Common myeloid progenitor, CD34-positive (primary cell): ENCODE results near the gene NMNAT2.

Experiments used
- CTCF ChIA-PET: fragments of 350-600 bp; sonication (Branson Sonifier 250); formaldehyde crosslinking; loops from one replicate; lab custom pipeline; 2021; ENCODE audit warnings: antibody characterized with exemption; lab: Charles Lee
- POLR2A ChIA-PET: fragments of 350-600 bp; sonication (Branson Sonifier 250); formaldehyde crosslinking; loops from one replicate; lab custom pipeline; 2021; ENCODE audit warnings: antibody characterized with exemption; lab: Charles Lee
- DNase-seq, 3 donors: peaks; one replicate each; pipeline versions ENCODE4 v3.0.0 to v3.0.0-alpha.2; 2013
- H3K27ac ChIP-seq, 2 experiments: 1 replicate in 1 of 2; 2 replicates in 1 of 2; pipeline ENCODE4 v1.7.0; 2013; ENCODE audit warnings: inconsistent platforms in 2 of 2, low read length in 2 of 2, mild to moderate bottlenecking in 2 of 2, low read depth in 1 of 2, moderate library complexity in 1 of 2; ENCODE audit not compliant: severe bottlenecking in 2 of 2, insufficient read depth in 1 of 2, poor library complexity in 1 of 2
- H3K27me3 ChIP-seq, 5 experiments: replicated peaks in 2 of 5; 1 replicate in 3 of 5; 2 replicates in 2 of 5; pipeline versions ENCODE4 v1.6.1 to v1.7.0; 2013; ENCODE audit warnings: low read length in 4 of 5, mild to moderate bottlenecking in 2 of 5, moderate library complexity in 2 of 5, inconsistent platforms in 1 of 5; ENCODE audit not compliant: insufficient read depth in 5 of 5, control insufficient read depth in 4 of 5
- H3K36me3 ChIP-seq, 4 experiments: 1 replicate in 2 of 4; 2 replicates in 2 of 4; pipeline versions ENCODE4 v1.6.1 to v1.7.0; 2013; ENCODE audit warnings: low read length in 3 of 4, control low read depth in 1 of 4, mild to moderate bottlenecking in 1 of 4; ENCODE audit not compliant: control insufficient read depth in 4 of 4, insufficient read depth in 4 of 4
- H3K4me1 ChIP-seq, 4 experiments: 1 replicate in 3 of 4; 2 replicates in 1 of 4; pipeline versions ENCODE4 v1.6.1 to v1.7.1; 2013; ENCODE audit warnings: low read length in 3 of 4, mild to moderate bottlenecking in 3 of 4, control low read depth in 1 of 4, inconsistent platforms in 1 of 4, moderate library complexity in 1 of 4; ENCODE audit not compliant: control insufficient read depth in 4 of 4, insufficient read depth in 4 of 4; ENCODE audit errors: control extremely low read depth in 1 of 4
- H3K4me3 ChIP-seq, 7 experiments: 1 replicate in 4 of 7; 2 replicates in 3 of 7; pipeline versions ENCODE4 v1.5.1 to v1.7.0; 2013; ENCODE audit warnings: mild to moderate bottlenecking in 7 of 7, low read length in 6 of 7, moderate library complexity in 6 of 7, inconsistent platforms in 2 of 7, low read depth in 2 of 7, control low read depth in 1 of 7; ENCODE audit not compliant: insufficient read depth in 4 of 7, control insufficient read depth in 1 of 7; ENCODE audit errors: extremely low read depth in 1 of 7
- H3K9me3 ChIP-seq, 5 experiments: 1 replicate in 4 of 5; 2 replicates in 1 of 5; pipeline versions ENCODE4 v1.6.1 to v1.7.1; 2013; ENCODE audit warnings: low read length in 4 of 5, mild to moderate bottlenecking in 2 of 5, inconsistent platforms in 1 of 5, low read depth in 1 of 5, moderate library complexity in 1 of 5; ENCODE audit not compliant: control insufficient read depth in 4 of 5, insufficient read depth in 2 of 5; ENCODE audit errors: control extremely low read depth in 1 of 5
- WGBS: methylation state at CpG from one replicate; pipeline ENCODE4 v1.1.5; 2013; ENCODE audit not compliant: insufficient coverage; 5-methylcytosine and 5-hydroxymethylcytosine counted together

NMNAT2 gene

GRCh38 chr1:183423541-183423940 lies 5.4 kb upstream of the NMNAT2 start:
- Histone ChIP-seq H3K4me1 (peaks cover 0 to under 1% (median 0%) of the 10 kb centered on the region in 4 experiments), H3K36me3 (no peaks in the 10 kb centered on the region), H3K4me3 (no peak overlapping the region), H3K9me3 (no peaks in the 10 kb centered on the region), H3K27ac (no peak overlapping the region), H3K27me3 (peaks cover 6 to 37% (median 18%) of the 10 kb centered on the region in 5 experiments)
- DNase-seq: no peak
- CTCF ChIA-PET: no interaction called here
- 33% methylated on average over 1 of the region's 1 CpG for WGBS
- POLR2A ChIA-PET: interaction anchor here (0.6 kb wide), 1 partner anchor 18 kb away, joined by 3 read pairs; no protein-coding TSS in a partner anchor

- Histone ChIP-seq H3K4me3 (no peak overlapping the region), H3K36me3 (no peaks in the 10 kb centered on the region), H3K4me1 (peaks cover 0 to 21% (median 13%) of the 10 kb centered on the region in 4 experiments), H3K27me3 (peaks cover 24 to 72% (median 41%) of the 10 kb centered on the region in 5 experiments), H3K27ac (no peak overlapping the region), H3K9me3 (peaks cover 0 to 2% (median 0%) of the 10 kb centered on the region in 5 experiments)
- 94% methylated on average over 3 of the region's 3 CpGs for WGBS
- DNase-seq: no peak
- CTCF ChIA-PET: no interaction called here
- POLR2A ChIA-PET: interaction anchor here (0.7 kb wide), 1 partner anchor 237 kb away, joined by 3 read pairs; no protein-coding TSS in a partner anchor
These were observed 1.2 kb upstream of the NMNAT2 start for GRCh38 chr1:183419399-183419798.

GRCh38 chr1:183418696-183419095 lies 516 bp upstream of the NMNAT2 start:
- WGBS: 95% methylated on average over 4 of the region's 6 CpGs
- H3K27me3 ChIP-seq: peaks cover 24 to 72% (median 41%) of the 10 kb centered on the region in 5 experiments
- CTCF ChIA-PET: no interaction called here

GRCh38 chr1:183416850-183417771 lies 1.1 kb downstream of the NMNAT2 start:
- peaks cover 0 to 2% (median 0%) of the 10 kb centered on the region in 5 experiments for H3K9me3 ChIP-seq
- peak; percentile 41 to 85 (median 75) for DNase-seq
- H3K4me3 ChIP-seq: peak overlapping the region in 3 of 7 experiments; percentile 26 to 54 (median 33)
- no peaks in the 10 kb centered on the region for H3K36me3 ChIP-seq
- POLR2A ChIA-PET: no interaction called here
- H3K27ac ChIP-seq: no peak overlapping the region
- CTCF ChIA-PET: no interaction called here
- H3K4me1 ChIP-seq: peaks cover 0 to 21% (median 13%) of the 10 kb centered on the region in 4 experiments
- 3% methylated on average over 60 of the region's 69 CpGs for WGBS
- H3K27me3 ChIP-seq: peaks cover 22 to 68% (median 41%) of the 10 kb centered on the region in 5 experiments

More at GRCh38 chr1:183418696-183419095, 516 bp upstream of the NMNAT2 start:
- no peaks in the 10 kb centered on the region for H3K36me3 ChIP-seq
- no peak overlapping the region for H3K4me3 ChIP-seq
- POLR2A ChIA-PET: no interaction called here
- no peak overlapping the region for H3K27ac ChIP-seq
- peaks cover 0 to 2% (median 0%) of the 10 kb centered on the region in 5 experiments for H3K9me3 ChIP-seq
- DNase-seq: no peak
- H3K4me1 ChIP-seq: peaks cover 0 to 21% (median 13%) of the 10 kb centered on the region in 4 experiments

- H3K27ac ChIP-seq: no peak overlapping the region
- CTCF ChIA-PET: interaction anchor here (0.6 kb wide), 1 partner anchor 1789 kb away, joined by 3 read pairs; no protein-coding TSS in a partner anchor
- H3K4me3 ChIP-seq: no peak overlapping the region
- no peak for DNase-seq
- H3K4me1 ChIP-seq: peaks cover 0 to 21% (median 13%) of the 10 kb centered on the region in 4 experiments
- H3K36me3 ChIP-seq: no peaks in the 10 kb centered on the region
- H3K27me3 ChIP-seq: peaks cover 17 to 51% (median 32%) of the 10 kb centered on the region in 5 experiments
- POLR2A ChIA-PET: no interaction called here
- H3K9me3 ChIP-seq: peaks cover 0 to 2% (median 0%) of the 10 kb centered on the region in 5 experiments
These were observed 3.8 kb downstream of the NMNAT2 start for GRCh38 chr1:183414365-183414764.

- no peaks in the 10 kb centered on the region for H3K36me3 ChIP-seq
- DNase-seq: no peak
- no peaks in the 10 kb centered on the region for H3K9me3 ChIP-seq
- no peaks in the 10 kb centered on the region for H3K4me1 ChIP-seq
- 100% methylated on average over 2 of the region's 2 CpGs for WGBS
- ChIA-PET CTCF (no interaction called here), POLR2A (no interaction called here)
- H3K27me3 ChIP-seq: peaks cover 6 to 21% (median 18%) of the 10 kb centered on the region in 5 experiments
- H3K27ac ChIP-seq: no peak overlapping the region
- H3K4me3 ChIP-seq: no peak overlapping the region
These were observed 7.1 kb downstream of the NMNAT2 start for GRCh38 chr1:183411091-183411490.

GRCh38 chr1:183407961-183408360 lies 10.2 kb downstream of the NMNAT2 start:
- no peaks in the 10 kb centered on the region for H3K36me3 ChIP-seq
- no peaks in the 10 kb centered on the region for H3K4me1 ChIP-seq
- peaks cover 2 to 17% (median 9%) of the 10 kb centered on the region in 5 experiments for H3K27me3 ChIP-seq
- H3K27ac ChIP-seq: no peak overlapping the region
- ChIA-PET POLR2A (no interaction called here), CTCF (no interaction called here)
- no peaks in the 10 kb centered on the region for H3K9me3 ChIP-seq
- no CpG with 5 or more reads among the region's 1 CpG for WGBS
- no peak for DNase-seq
- H3K4me3 ChIP-seq: no peak overlapping the region
